GM12878 (cell line): ENCODE measurements around the gene GARIN3. TPM values are rescaled to one million over a fixed set of nuclear protein-coding genes. Genes with fewer than 3 reads are reported as not detected.

ENCODE experiments used
- CBX3 ChIP-seq: fragments of 200-600 bp; sonication (generic); IDR thresholded peaks from 2 replicates; pipeline ENCODE4 v1.6.1; 2016; ENCODE audit warnings: low read depth, borderline replicate concordance
- CREB1 ChIP-seq: IDR thresholded peaks from 2 replicates; pipeline ENCODE4 v1.6.1; 2012; ENCODE audit warnings: low read depth, mild to moderate bottlenecking, inconsistent platforms
- CREM ChIP-seq: IDR thresholded peaks from 2 replicates; pipeline ENCODE4 v1.6.1; 2014; ENCODE audit warnings: antibody characterized with exemption, low read depth
- DPF2 ChIP-seq: fragments of 450-650 bp; IDR thresholded peaks from 2 replicates; pipeline ENCODE4 v1.6.1; 2017; ENCODE audit warnings: mild to moderate bottlenecking
- EP300 ChIP-seq, 2 experiments: fragments of 150-350 bp in 1 of 2; IDR thresholded peaks; 2 replicates each; pipeline ENCODE4 v1.6.1; 2011 to 2012; ENCODE audit warnings: low read depth in 2 of 2, low read length in 2 of 2, borderline replicate concordance in 1 of 2, improper control_type of control experiment in 1 of 2, inconsistent platforms in 1 of 2; ENCODE audit not compliant: control insufficient read depth in 1 of 2
- FOXK2 ChIP-seq: fragments of 450-650 bp; IDR thresholded peaks from 2 replicates; pipeline ENCODE4 v1.6.1; 2017; ENCODE audit warnings: mild to moderate bottlenecking, moderate library complexity
- GATAD2B ChIP-seq: fragments of 450-650 bp; conservative IDR thresholded peaks from 2 replicates; pipeline ENCODE4 v1.6.1; 2017; ENCODE audit warnings: low read depth, mild to moderate bottlenecking, moderate library complexity
- IKZF1 ChIP-seq: fragments of 450-650 bp; conservative IDR thresholded peaks from 2 replicates; pipeline ENCODE4 v1.6.1; 2017; ENCODE audit warnings: antibody characterized with exemption, mild to moderate bottlenecking
- IKZF2 ChIP-seq, 2 experiments: fragments of 450-650 bp; IDR thresholded peaks; 2 replicates each; pipeline ENCODE4 v1.6.1; 2017; ENCODE audit warnings: mild to moderate bottlenecking in 2 of 2, moderate library complexity in 2 of 2
- IRF4 ChIP-seq: IDR thresholded peaks from 2 replicates; pipeline ENCODE4 v1.6.1; 2011; ENCODE audit warnings: low read depth, low read length
- NBN ChIP-seq: fragments of 450-650 bp; IDR thresholded peaks from 2 replicates; pipeline ENCODE4 v1.6.1; 2016
- PML ChIP-seq: IDR thresholded peaks from 2 replicates; pipeline ENCODE4 v1.6.1; 2012; ENCODE audit warnings: low read length, inconsistent platforms
- RCOR1 ChIP-seq: conservative IDR thresholded peaks from 2 replicates; pipeline ENCODE4 v1.6.1; 2012; ENCODE audit warnings: low read depth, low read length, improper control_type of control experiment
- RUNX3 ChIP-seq: IDR thresholded peaks from 2 replicates; pipeline ENCODE4 v1.6.1; 2012; ENCODE audit warnings: low read length, inconsistent platforms
- SMC3 ChIP-seq: IDR thresholded peaks from 2 replicates; pipeline ENCODE4 v1.6.1; 2011; ENCODE audit warnings: low read length, improper control_type of control experiment, borderline replicate concordance
- TAF1 ChIP-seq: IDR thresholded peaks from 2 replicates; pipeline ENCODE4 v1.6.1; 2011; ENCODE audit warnings: mild to moderate bottlenecking, low read depth, low read length, borderline replicate concordance
- TBL1XR1 ChIP-seq: IDR thresholded peaks from 2 replicates; pipeline ENCODE4 v1.6.1; 2012; ENCODE audit warnings: low read depth, low read length, improper control_type of control experiment
- TCF7 ChIP-seq: IDR thresholded peaks from 2 replicates; pipeline ENCODE4 v1.6.1; 2014; ENCODE audit warnings: antibody characterized with exemption, borderline replicate concordance
- WRNIP1 ChIP-seq: IDR thresholded peaks from 2 replicates; pipeline ENCODE4 v1.6.1; 2011; ENCODE audit warnings: low read depth, low read length, improper control_type of control experiment, borderline replicate concordance
- ZNF207 ChIP-seq: fragments of 450-650 bp; IDR thresholded peaks from 2 replicates; pipeline ENCODE4 v1.6.1; 2014; ENCODE audit warnings: antibody characterized with exemption, mild to moderate bottlenecking, borderline replicate concordance
- ZNF217 ChIP-seq: fragments of 450-650 bp; IDR thresholded peaks from 2 replicates; pipeline ENCODE4 v1.6.1; 2017; ENCODE audit warnings: antibody characterized with exemption, mild to moderate bottlenecking
- ZSCAN29 ChIP-seq: fragments of 450-650 bp; IDR thresholded peaks from 2 replicates; pipeline ENCODE4 v1.6.1; 2017; ENCODE audit warnings: mild to moderate bottlenecking, moderate library complexity
- polyA plus RNA-seq, 11 experiments: library from polyadenylated mRNA; depleted of rRNA in 4 of 11; unstranded in 6 of 11; stranded (reverse) in 5 of 11; fragments of >200 nt; fragmentation: Nextera tagmentation in 4 of 11; fragmentation: Illumina TruSeq in 1 of 11; extraction: Ambion mirVana in 4 of 11; extraction: Trizol in 1 of 11; gene quantifications; 1 replicate in 1 of 11; 2 replicates in 10 of 11; pipeline versions ENCODE4 v1.2.1 to v1.2.3, GENCODE V29; 2011 to 2016; ENCODE audit warnings: inconsistent platforms in 2 of 11, missing spikeins in 2 of 11, low read depth in 1 of 11
- total RNA-seq, 4 experiments: library from RNA; depleted of rRNA in 3 of 4; stranded (reverse); fragments of >200 nt in 3 of 4; fragmentation: Illumina TruSeq in 1 of 4; extraction: Trizol in 1 of 4; gene quantifications; 2 replicates each; pipeline versions ENCODE4 v1.2.1 to v1.2.3, GENCODE V29; 2013 to 2021
- TF ChIP-seq, protein P1 (sequence below): fragments of 450-650 bp; IDR thresholded peaks from 2 replicates; pipeline ENCODE4 v1.6.1; 2017; ENCODE audit warnings: mild to moderate bottlenecking, low read depth, inconsistent platforms; ENCODE audit not compliant: poor library complexity, severe bottlenecking
- TF ChIP-seq, protein P2 (sequence below): fragments of 450-650 bp; IDR thresholded peaks from 2 replicates; pipeline ENCODE4 v1.6.1; 2017; ENCODE audit warnings: low read depth, mild to moderate bottlenecking, moderate library complexity
- TF ChIP-seq, protein P3 (sequence below): fragments of 450-650 bp; IDR thresholded peaks from 2 replicates; pipeline ENCODE4 v1.6.1; 2014; ENCODE audit warnings: mild to moderate bottlenecking
- TF ChIP-seq, protein P4 (sequence below): IDR thresholded peaks from 2 replicates; pipeline ENCODE4 v1.6.1; 2012; ENCODE audit warnings: low read depth, low read length, improper control_type of control experiment
- TF ChIP-seq, protein P5 (sequence below), 3 experiments: IDR thresholded peaks in 2 of 3; conservative IDR thresholded peaks in 1 of 3; 2 replicates each; pipeline ENCODE4 v1.5.1; 2011; ENCODE audit warnings: low read depth in 3 of 3, low read length in 3 of 3, mild to moderate bottlenecking in 3 of 3, control low read depth in 2 of 3, moderate library complexity in 2 of 3, inconsistent platforms in 1 of 3, mixed read lengths in 1 of 3; ENCODE audit not compliant: control insufficient read depth in 2 of 3, insufficient read depth in 1 of 3; ENCODE audit errors: extremely low read depth in 1 of 3

Gene GARIN3
- total and polyA plus RNA-seq, 10 of the 15 experiments (the other 5 are each of a cell fraction or from before 2014, with no cell fraction given), result 0.15 TPM; not detected in 9

DNA sequence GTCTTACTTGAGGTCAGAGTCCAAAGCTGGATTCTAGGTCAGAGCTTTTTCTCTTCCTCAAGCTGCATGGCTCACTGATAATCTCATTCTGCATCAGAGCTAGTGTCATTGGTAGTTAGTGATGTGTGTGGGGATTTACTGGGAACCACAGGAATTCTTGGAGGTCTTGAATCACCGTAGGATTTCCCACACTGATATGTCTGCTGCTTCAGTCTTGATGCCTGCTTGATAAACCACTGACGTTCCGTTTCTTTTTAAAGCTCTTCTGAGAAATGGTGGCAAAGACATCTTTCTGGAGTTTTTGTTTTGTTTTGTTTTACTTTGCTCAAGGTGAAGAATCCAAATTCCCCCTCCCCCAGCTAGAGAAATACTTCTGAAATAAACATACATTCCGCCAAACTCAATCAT is 1.2 kb upstream of the GARIN3 start (continued):
- TF ChIP-seq, protein P1, sequence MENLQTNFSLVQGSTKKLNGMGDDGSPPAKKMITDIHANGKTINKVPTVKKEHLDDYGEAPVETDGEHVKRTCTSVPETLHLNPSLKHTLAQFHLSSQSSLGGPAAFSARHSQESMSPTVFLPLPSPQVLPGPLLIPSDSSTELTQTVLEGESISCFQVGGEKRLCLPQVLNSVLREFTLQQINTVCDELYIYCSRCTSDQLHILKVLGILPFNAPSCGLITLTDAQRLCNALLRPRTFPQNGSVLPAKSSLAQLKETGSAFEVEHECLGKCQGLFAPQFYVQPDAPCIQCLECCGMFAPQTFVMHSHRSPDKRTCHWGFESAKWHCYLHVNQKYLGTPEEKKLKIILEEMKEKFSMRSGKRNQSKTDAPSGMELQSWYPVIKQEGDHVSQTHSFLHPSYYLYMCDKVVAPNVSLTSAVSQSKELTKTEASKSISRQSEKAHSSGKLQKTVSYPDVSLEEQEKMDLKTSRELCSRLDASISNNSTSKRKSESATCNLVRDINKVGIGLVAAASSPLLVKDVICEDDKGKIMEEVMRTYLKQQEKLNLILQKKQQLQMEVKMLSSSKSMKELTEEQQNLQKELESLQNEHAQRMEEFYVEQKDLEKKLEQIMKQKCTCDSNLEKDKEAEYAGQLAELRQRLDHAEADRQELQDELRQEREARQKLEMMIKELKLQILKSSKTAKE, result no peak
- TF ChIP-seq IKZF2 (IDR thresholded peaks at IDR 0.05) (peak; percentile 67), ZSCAN29 (no peak), IKZF1 (peak; percentile 51; the same call in 1 of the 2 replicates), RUNX3 (no peak), TAF1 (no peak), PML (no peak), NBN (no peak), CBX3 (no peak), GATAD2B (no peak), WRNIP1 (no peak), EP300 (IDR thresholded peaks at IDR 0.05; ENCODE audit: borderline replicate concordance in 1 of 2, control insufficient read depth in 1 of 2, low read depth in 2 of 2, low read length in 2 of 2) (no peak), FOXK2 (no peak), SMC3 (no peak), RCOR1 (no peak), CREM (no peak), CREB1 (0 out of 2 replicates have a peak, but pooled peaks have one; percentile 12), ZNF217 (no peak), TCF7 (no peak), ZNF207 (no peak), TBL1XR1 (no peak), IRF4 (no peak), DPF2 (0 out of 2 replicates have a peak, but pooled peaks have one; percentile 26)
- TF ChIP-seq, protein P2, sequence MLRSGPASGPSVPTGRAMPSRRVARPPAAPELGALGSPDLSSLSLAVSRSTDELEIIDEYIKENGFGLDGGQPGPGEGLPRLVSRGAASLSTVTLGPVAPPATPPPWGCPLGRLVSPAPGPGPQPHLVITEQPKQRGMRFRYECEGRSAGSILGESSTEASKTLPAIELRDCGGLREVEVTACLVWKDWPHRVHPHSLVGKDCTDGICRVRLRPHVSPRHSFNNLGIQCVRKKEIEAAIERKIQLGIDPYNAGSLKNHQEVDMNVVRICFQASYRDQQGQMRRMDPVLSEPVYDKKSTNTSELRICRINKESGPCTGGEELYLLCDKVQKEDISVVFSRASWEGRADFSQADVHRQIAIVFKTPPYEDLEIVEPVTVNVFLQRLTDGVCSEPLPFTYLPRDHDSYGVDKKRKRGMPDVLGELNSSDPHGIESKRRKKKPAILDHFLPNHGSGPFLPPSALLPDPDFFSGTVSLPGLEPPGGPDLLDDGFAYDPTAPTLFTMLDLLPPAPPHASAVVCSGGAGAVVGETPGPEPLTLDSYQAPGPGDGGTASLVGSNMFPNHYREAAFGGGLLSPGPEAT, result 0 out of 2 replicates have a peak, but pooled peaks have one; percentile 31
- TF ChIP-seq, protein P3, sequence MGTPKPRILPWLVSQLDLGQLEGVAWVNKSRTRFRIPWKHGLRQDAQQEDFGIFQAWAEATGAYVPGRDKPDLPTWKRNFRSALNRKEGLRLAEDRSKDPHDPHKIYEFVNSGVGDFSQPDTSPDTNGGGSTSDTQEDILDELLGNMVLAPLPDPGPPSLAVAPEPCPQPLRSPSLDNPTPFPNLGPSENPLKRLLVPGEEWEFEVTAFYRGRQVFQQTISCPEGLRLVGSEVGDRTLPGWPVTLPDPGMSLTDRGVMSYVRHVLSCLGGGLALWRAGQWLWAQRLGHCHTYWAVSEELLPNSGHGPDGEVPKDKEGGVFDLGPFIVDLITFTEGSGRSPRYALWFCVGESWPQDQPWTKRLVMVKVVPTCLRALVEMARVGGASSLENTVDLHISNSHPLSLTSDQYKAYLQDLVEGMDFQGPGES, result no peak
- TF ChIP-seq, protein P4, sequence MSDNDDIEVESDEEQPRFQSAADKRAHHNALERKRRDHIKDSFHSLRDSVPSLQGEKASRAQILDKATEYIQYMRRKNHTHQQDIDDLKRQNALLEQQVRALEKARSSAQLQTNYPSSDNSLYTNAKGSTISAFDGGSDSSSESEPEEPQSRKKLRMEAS, result no peak
- TF ChIP-seq, protein P5, sequence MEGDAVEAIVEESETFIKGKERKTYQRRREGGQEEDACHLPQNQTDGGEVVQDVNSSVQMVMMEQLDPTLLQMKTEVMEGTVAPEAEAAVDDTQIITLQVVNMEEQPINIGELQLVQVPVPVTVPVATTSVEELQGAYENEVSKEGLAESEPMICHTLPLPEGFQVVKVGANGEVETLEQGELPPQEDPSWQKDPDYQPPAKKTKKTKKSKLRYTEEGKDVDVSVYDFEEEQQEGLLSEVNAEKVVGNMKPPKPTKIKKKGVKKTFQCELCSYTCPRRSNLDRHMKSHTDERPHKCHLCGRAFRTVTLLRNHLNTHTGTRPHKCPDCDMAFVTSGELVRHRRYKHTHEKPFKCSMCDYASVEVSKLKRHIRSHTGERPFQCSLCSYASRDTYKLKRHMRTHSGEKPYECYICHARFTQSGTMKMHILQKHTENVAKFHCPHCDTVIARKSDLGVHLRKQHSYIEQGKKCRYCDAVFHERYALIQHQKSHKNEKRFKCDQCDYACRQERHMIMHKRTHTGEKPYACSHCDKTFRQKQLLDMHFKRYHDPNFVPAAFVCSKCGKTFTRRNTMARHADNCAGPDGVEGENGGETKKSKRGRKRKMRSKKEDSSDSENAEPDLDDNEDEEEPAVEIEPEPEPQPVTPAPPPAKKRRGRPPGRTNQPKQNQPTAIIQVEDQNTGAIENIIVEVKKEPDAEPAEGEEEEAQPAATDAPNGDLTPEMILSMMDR (IDR thresholded peaks at IDR 0.05 in 2 of 3, conservative IDR thresholded peaks at IDR 0.05 in 1 of 3; ENCODE audit: control insufficient read depth in 2 of 3, extremely low read depth in 1 of 3, insufficient read depth in 1 of 3, low read depth in 3 of 3, low read length in 3 of 3), result no peak
